Chondrocyte (in vitro differentiated cells): ENCODE measurements around the gene LTBP1. TPM values are rescaled to one million over a fixed set of nuclear protein-coding genes. Genes with fewer than 3 reads are reported as not detected.

Experiments used
- DNase-seq: peaks from one replicate; pipeline ENCODE4 v3.0.0; 2021; ENCODE audit warnings: mixed read lengths, low spot score
- H3K27ac Mint-ChIP-seq: one replicate; pipeline ENCODE4 v1.8.0; 2021; ENCODE audit warnings: mild to moderate bottlenecking, moderate library complexity, mixed read lengths; ENCODE audit not compliant: unreplicated experiment
- H3K27me3 Mint-ChIP-seq: 2 replicates; pipeline ENCODE4 v1.8.0; 2021; ENCODE audit warnings: low read depth, mixed read lengths
- H3K36me3 Mint-ChIP-seq: 2 replicates; pipeline ENCODE4 v1.8.0; 2021; ENCODE audit warnings: low read depth, mixed read lengths
- H3K4me1 Mint-ChIP-seq: 2 replicates; pipeline ENCODE4 v1.8.0; 2021; ENCODE audit warnings: low read depth, mild to moderate bottlenecking, mixed read lengths
- H3K4me3 Mint-ChIP-seq: one replicate; pipeline ENCODE4 v1.8.0; 2021; ENCODE audit warnings: mild to moderate bottlenecking, moderate library complexity, mixed read lengths; ENCODE audit not compliant: unreplicated experiment
- H3K9me3 Mint-ChIP-seq: 2 replicates; pipeline ENCODE4 v1.8.0; 2021; ENCODE audit warnings: low read depth, mixed read lengths
- total RNA-seq: library from RNA; stranded (reverse); gene quantifications from 3 replicates; pipeline ENCODE4 v1.2.1, GENCODE V29; 2021
- TF ChIP-seq, protein P1 (sequence below): fragments of 200-600 bp; sonication (generic); IDR thresholded peaks from 2 replicates; pipeline ENCODE4 v1.5.0; 2021; ENCODE audit warnings: antibody characterized with exemption, mild to moderate bottlenecking, moderate library complexity

Gene LTBP1
- total RNA-seq, 1 donor from 2014 or later: 398 TPM

DNA sequence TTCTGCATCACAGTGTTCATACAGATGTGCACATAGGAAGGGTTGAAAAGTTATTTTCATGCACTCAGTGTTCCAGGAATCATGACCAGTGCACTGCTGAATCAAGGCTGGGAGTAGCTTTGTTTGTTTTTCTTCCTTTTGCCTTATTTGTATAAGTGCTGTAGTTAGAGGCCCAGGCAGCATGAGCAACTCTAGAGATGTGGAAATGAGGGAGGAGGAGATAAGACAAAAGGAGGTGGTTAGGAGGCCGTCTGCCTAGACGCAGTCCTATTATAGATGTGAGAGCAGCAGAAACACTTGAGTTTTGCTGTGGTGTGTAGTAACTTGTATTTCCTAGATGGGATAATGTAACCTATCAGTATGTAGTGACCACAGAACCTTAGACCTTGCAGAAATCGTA is 265.4 kb downstream of the LTBP1 start:
- Mint-ChIP-seq H3K4me1 (peaks cover 97% of the 10 kb centered on the region), H3K36me3 (peaks cover 5% of the 10 kb centered on the region), H3K4me3 (no peak overlapping the region), H3K27me3 (no peaks in the 10 kb centered on the region), H3K9me3 (no peaks in the 10 kb centered on the region), H3K27ac (peak overlapping the region; percentile 82)
- TF ChIP-seq, protein P1, sequence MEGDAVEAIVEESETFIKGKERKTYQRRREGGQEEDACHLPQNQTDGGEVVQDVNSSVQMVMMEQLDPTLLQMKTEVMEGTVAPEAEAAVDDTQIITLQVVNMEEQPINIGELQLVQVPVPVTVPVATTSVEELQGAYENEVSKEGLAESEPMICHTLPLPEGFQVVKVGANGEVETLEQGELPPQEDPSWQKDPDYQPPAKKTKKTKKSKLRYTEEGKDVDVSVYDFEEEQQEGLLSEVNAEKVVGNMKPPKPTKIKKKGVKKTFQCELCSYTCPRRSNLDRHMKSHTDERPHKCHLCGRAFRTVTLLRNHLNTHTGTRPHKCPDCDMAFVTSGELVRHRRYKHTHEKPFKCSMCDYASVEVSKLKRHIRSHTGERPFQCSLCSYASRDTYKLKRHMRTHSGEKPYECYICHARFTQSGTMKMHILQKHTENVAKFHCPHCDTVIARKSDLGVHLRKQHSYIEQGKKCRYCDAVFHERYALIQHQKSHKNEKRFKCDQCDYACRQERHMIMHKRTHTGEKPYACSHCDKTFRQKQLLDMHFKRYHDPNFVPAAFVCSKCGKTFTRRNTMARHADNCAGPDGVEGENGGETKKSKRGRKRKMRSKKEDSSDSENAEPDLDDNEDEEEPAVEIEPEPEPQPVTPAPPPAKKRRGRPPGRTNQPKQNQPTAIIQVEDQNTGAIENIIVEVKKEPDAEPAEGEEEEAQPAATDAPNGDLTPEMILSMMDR: no peak
- no peak for DNase-seq

DNA sequence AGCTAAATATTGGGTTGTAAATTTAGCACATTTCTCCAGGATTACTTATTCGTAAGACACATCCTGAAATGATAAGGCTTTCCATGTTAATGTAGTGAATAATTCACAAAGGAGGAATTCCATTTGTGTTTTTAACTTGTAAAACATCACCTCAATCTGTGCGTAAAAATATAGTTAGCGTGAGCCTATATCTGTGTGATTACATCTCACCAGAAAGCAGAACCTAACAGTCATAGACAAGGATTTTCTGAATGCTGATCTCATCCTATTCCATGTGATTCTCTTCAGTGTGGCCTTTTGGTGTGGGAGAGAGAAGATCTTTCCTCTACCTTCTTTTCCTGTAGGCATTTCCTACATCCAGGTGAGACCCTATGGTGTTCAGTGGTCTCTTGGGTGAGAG is 266.5 kb downstream of the LTBP1 start:
- H3K27me3 Mint-ChIP-seq: no peaks in the 10 kb centered on the region
- TF ChIP-seq, protein P1: no peak
- H3K9me3 Mint-ChIP-seq: no peaks in the 10 kb centered on the region
- no peak for DNase-seq
- peaks cover 5% of the 10 kb centered on the region for H3K36me3 Mint-ChIP-seq
- H3K27ac Mint-ChIP-seq: peak overlapping the region; percentile 89
- H3K4me3 Mint-ChIP-seq: no peak overlapping the region
- H3K4me1 Mint-ChIP-seq: peaks cover 92% of the 10 kb centered on the region

DNA sequence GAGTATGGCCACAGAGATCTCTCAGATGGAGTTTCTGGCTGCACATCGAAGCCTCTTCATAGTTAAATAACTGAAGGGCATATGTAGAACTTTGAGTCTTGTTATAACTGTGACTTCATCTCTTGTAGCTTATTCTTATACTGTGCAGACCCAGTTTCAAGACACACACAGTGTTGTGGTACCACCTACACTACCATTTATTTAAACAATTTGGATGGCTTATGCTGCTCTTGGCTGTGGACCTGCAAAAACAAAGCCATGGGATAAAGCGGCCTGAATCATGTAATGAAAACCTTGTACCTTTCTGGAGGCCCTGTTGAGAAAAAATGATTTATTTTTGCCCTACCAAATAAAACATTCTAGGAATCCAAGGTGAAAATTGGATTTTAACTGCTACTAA is 266.9 kb downstream of the LTBP1 start:
- H3K9me3 Mint-ChIP-seq: no peaks in the 10 kb centered on the region
- peaks cover 88% of the 10 kb centered on the region for H3K4me1 Mint-ChIP-seq
- H3K27ac Mint-ChIP-seq: peak overlapping the region; percentile 89
- no peak for DNase-seq
- TF ChIP-seq, protein P1: no peak
- H3K27me3 Mint-ChIP-seq: no peaks in the 10 kb centered on the region
- H3K36me3 Mint-ChIP-seq: peaks cover 3% of the 10 kb centered on the region
- no peak overlapping the region for H3K4me3 Mint-ChIP-seq

DNA sequence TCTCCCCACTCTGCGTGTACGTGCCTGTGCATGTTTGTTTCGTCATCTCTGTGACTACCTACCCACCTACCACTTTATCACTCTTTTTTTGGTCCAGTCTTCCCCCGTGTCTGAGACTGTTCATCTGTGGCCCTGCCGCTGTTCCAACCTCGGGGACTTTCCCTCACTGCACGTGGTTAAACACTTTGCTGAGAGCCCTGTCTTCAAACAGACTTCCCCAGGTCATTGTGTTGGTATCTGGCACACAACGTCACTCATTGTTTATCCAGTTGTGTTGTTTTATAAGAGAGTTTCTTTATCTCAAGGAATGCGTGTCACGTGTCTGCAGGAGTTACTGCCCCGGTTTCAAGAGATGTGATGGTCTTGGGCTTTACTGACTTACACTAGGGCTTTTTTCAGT is 267.7 kb downstream of the LTBP1 start:
- Mint-ChIP-seq H3K9me3 (no peaks in the 10 kb centered on the region), H3K27me3 (no peaks in the 10 kb centered on the region), H3K36me3 (peaks cover 4% of the 10 kb centered on the region), H3K27ac (peak overlapping the region; percentile 89), H3K4me1 (peaks cover 89% of the 10 kb centered on the region), H3K4me3 (peak overlapping the region; percentile 2)
- DNase-seq: no peak
- TF ChIP-seq, protein P1: no peak

DNA sequence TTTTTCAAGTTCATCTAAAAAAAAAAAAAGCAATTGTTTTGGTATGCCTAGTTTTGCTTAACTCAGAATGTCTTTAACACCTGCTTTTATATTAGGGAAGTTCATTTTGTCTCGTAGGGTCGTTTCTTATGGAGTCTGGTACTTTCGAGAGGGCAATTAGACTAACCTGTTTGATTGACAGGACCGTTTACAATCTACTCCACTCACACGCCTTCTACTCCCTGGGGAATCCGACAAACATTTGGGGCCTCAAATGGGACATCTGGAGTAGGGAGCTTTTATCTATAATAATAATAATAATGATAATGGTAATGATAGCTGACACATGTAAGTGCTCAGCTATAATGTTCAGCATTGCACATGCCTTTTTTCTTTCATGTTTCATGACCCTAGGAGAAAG is 268.1 kb downstream of the LTBP1 start:
- no peaks in the 10 kb centered on the region for H3K9me3 Mint-ChIP-seq
- peak overlapping the region; percentile 89 for H3K27ac Mint-ChIP-seq
- no peaks in the 10 kb centered on the region for H3K27me3 Mint-ChIP-seq
- peaks cover 8% of the 10 kb centered on the region for H3K36me3 Mint-ChIP-seq
- H3K4me1 Mint-ChIP-seq: peaks cover 89% of the 10 kb centered on the region
- DNase-seq: no peak
- no peak overlapping the region for H3K4me3 Mint-ChIP-seq
- TF ChIP-seq, protein P1: no peak
